GM19025 (cell line): ENCODE data around the gene FNDC5.
"Not testable (repeated sequence)": the region's sequence is repeated elsewhere in the genome, so short reads cannot be mapped to it uniquely, and the experiment has no call there.

Experiments used
- ATAC-seq: cut with Tn5 transposase; IDR thresholded peaks from one replicate; pipeline ENCODE4 v1.9.1; 2021; ENCODE audit warnings: mild to moderate bottlenecking, low read depth, moderate library complexity; ENCODE audit not compliant: unreplicated experiment

FNDC5 gene

DNA sequence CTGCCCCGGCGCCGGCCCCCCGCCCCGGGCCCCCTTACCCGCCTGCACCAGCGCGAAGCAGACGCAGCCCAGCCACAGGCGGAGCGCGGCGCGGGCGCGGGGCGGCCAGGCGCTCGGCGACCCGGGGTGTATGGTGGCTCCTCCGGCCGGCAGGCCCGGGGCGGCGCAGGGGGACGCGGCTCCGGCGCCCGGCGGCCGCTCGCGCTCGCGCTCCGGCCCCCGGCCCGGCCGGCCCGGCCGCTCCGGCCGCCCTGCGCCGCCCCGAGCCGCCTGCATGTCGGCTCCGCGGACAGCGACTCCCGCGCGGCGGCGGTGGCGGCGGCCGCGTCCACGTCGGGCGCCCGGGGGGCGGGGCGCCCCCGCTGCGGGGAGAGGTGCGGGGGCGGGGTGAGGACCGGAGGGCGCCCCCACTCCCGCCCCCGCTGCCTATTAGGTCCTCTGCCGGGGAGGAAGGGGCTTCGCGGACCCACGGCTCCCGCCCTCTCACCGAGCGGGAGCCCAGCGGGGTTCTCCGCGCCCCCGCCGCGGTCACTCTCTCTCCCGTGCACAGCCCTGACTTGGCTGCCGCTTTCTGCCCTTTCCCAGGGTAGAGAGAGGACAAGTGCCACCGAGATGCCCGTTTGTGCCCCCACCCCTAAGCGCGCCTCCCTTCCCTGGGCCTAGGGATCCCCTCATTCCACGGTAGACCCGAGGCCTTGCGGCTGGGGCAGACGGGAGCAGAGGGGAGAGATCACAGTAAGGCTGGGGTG is at the start of gene FNDC5:
TSS of gene FNDC5 (minus strand) at position 298 of the 749 bp plus-strand sequence.
- ATAC-seq = no peak

DNA sequence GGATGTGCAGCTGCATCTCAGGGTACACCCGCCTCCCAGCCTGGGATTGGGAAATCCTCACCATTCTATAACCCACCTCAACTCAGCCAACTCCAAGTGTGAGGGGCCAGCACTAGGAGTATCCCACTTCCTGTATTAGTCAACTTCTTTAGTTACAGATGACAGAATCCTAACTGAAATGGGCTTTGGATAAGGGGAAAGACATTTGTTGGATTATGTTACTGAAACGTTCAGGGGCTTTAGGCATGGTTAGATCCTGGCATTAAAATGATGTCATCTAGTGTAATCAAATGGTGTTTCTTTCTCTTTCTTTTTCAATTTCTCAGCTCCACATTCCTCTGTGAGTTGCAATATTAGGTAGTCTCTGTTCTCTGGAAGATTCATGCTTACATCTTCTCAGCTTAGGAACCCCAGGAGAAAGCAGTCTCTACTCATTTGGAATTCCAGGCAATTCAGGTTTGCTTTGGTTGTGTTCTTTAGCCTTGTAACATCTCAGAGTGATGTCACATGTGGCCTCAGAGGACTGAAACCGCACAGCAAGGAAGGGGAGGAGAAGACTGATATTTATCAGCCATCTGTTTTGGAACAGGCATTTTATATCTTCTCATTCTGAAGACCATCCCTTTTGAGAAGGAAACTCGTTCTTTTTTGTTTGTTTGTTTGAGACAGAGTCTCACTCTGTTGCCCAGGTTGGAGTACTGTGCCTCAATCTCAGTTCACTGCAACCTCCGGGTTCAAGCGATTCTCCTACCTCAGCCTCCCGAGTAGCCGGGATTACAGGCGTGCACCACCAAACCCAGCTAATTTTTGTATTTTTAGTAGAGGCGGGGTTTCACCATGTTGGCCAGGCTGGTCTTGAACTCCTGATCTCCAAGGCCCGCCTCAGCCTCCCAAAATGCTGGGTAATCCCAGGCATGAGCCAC is 49.4 kb upstream of the FNDC5 start:
- no peak for ATAC-seq

DNA sequence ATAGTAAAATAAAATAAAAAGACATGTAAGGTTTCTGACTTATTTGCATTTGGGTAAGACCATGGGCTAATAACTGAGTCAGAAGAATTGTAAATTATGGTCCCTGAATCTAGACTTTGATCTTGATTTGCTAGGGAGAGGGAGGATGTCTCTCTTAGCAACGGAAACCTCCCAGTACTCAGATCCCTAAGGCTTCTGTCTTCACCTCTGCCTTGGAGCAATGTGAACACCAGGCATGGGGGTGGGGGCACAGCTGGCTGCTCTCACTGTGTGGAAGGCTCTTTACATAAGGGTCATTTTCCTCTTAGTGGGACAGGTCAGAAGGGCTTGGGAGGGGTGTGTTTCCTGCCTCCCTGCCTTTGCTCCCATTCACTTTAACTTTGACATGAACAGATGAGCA is 47.5 kb upstream of the FNDC5 start:
- ATAC-seq = no peak

DNA sequence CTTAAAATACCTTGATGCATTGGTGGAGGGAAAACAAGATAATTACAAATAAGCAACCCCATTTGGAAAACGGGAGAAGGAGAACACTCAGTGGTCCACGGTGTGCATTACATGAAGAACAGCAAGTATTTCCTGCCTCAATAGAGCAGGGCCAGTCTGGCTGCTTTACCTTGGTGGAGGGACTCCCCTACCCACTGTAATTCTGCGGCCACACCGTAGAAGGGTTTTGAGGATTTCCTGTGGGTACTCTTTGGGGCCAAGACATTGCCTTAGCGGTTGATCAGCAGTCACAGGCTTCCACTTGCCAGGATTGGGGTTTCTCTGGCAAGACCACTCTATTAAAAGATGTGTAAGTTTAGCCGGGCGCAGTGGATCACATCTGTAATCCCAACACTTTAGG is 46.8 kb upstream of the FNDC5 start:
- no peak for ATAC-seq

DNA sequence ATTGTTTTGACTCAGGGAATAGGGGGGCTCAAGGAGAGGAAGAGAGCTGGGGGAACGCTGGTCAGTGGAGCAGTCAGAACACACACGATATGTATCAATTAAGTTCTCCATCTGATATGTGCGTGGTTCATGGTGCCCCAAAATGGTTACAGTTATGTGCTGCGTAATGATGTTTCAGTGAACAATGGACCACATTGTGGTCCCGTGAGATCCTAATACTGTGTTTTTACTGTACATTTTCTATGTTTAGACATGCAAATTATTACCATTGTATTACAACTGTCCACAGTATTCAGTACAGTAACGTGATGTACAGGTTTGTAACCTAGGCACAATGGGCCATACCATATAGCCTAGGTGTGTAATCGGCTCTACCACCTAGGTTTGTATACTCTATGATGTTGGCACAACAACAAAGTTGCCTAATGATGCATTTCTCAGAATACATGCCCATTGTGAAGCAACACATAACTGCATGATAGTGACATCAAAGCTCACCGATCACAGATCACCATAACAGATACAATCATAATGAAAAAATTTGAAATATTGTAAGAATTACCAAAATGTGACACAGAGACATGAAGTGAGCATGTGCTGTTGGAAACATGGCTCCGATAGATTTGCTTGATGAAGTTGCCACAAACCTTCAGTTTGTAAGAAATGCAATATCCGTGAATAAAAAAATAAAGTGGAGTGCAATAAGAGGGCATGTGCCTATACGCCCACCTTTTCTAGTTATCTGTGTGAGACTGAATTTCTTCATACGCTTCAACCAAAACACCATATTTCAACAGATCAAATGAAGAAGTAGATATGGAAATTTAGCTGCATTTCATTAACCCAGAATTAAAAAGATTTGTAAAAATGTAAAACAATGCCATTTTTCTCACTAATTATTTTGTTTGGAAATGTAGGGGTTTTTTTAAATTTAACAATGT is 45.3 kb upstream of the FNDC5 start:
- no peak for ATAC-seq

DNA sequence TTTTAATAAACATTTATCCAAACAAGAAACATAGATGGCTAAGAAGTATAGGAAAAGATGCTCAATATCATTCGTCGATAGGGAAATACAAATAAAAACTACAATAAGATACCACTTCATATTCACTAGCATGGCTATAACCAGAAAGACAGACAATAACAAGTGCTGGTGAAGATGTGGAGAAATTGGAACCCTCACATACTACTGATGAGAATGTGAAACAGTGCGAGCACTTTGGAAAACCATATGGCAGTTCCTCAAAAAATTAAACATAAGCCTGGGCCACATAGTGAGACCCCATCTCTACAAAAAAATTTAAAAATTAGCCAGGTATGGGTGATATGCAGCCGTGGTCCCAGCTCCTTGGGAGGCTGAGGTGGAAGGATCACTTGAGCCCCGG is 39.6 kb upstream of the FNDC5 start:
- no peak for ATAC-seq

DNA sequence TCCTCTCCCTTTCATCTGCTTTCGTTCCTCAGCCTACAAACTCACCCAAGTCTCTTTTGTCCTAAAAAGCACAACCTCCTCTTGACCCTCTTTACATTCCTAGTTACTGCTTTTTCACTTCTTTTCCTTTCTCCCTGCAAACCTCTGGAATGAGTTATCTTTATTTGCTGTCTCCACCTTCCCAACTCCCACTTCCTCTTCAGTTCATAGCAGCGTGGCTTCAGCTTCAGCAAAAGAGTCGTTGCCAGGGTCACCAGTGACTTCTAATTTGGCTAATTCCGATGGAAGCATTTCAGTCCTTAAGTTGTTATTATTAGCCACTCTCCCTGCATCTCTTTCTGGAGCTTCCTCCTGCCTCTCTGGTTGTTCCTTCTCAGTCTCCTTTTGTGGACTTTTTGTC is 36.7 kb upstream of the FNDC5 start:
- ATAC-seq = no peak

DNA sequence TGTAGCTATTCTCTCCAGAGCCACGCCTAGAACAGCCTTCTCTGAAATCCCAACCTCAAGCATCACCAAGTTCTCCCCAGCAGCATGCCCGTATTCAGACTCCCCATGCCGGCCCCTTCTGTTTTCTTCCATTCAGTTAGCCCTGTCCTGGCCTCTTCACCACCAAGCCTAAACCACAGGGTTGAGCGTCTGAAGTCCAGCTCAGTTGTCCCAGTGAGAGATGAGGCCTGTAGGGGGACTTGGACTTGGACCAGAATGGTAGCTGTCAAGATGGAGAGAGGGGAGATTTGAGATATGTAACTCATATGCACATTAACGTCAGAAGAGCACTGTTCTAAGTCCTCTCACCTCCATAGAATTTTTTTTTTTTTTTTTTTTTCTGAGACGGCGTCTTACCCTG is 35.9 kb upstream of the FNDC5 start:
- no peak for ATAC-seq

DNA sequence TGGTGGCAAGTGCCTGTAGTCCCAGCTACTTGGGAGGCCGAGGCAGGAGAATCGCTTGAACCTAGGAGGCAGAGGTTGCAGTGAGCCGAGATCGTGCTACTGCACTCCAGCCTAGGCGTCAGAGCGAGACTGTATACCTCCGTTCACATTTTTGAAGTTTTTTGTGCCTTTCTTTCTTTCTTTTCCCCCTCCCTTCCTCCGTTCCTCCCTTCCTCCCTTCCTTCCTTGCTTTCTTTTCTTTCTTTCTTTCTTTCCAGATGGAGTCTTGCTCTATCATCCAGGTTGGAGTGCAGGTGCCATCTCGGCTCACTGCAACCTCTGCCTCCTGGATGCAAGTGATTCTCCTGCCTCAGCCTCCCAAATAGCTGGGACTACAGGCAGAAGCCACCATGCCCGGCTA is 34.9 kb upstream of the FNDC5 start:
- ATAC-seq = not testable (repeated sequence)

DNA sequence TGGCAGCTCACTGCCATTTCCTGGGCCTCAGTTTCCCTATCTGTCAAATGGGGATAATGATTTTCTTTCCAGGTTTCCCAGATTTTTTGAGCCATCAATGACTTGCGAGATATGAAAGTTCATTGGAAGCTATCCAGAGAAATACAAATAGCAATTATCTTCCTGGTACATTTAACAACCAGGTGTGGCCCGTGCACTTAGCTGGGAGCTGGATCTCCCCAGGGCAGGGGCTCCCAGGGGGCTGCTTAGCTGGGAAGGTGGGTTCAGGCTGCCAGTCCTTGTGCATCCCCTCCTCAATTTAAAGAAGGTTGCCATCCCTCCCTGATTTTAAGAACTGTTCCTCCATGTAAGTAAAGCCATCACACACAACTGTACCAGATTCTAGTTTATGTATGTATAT is 34.1 kb upstream of the FNDC5 start:
- ATAC-seq = no peak

DNA sequence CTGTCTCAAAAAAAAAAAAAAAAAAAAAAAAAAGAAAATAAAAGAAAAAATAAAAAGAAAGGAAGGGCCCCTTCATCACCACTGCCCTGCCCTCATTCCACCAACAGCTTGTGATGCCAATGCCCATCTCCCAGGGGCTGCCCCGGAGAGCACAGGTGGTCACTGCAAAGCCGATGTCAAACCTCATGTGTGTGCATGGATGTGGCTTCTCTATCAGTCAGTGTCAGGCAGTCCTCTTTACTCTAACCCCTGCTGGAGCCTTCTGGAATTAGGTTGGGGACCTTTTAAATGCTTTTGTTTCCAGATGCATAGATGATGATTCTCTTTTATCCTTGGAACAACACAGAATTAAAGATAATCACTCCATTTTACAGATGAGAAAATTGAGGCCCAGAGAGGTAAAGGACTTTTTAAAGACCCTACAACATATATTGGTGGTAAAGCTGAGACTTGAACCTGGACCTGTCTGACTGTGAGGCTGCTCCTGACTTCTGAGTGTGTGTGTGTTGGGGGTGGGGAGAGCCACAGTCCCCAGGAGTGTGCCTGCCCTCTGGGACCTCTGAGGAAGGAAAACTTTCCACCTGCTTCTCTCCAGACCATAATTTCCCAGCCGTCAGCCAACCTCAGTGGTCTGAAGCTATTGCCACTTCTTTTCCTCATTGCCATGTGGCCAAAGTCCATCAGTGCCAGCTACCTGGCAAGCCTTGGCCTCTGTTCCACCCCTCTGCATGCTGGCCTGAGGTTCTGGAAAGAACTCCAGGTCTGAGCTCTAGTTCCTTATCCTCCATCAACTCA is 33.5 kb upstream of the FNDC5 start:
- ATAC-seq = no peak

DNA sequence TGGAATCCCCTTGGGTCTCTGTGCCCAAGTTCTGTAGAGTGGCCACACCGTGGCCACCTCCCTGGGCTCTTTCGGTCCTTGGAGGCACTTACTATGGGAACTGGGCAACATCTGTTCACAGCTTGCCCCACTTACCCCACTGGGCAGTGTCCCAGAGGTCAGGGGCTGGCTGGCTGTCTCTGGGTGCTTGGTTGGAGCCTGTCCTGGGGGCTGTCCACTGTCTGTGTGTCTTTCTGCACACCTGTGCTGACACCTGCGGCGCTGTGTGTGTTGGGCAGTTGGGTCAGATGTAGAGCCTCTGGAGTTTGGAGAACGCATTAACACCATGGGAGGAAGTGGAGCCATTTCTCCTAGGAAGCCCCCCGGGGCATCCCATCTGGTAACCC is 31.8 kb upstream of the FNDC5 start:
- ATAC-seq = no peak

DNA sequence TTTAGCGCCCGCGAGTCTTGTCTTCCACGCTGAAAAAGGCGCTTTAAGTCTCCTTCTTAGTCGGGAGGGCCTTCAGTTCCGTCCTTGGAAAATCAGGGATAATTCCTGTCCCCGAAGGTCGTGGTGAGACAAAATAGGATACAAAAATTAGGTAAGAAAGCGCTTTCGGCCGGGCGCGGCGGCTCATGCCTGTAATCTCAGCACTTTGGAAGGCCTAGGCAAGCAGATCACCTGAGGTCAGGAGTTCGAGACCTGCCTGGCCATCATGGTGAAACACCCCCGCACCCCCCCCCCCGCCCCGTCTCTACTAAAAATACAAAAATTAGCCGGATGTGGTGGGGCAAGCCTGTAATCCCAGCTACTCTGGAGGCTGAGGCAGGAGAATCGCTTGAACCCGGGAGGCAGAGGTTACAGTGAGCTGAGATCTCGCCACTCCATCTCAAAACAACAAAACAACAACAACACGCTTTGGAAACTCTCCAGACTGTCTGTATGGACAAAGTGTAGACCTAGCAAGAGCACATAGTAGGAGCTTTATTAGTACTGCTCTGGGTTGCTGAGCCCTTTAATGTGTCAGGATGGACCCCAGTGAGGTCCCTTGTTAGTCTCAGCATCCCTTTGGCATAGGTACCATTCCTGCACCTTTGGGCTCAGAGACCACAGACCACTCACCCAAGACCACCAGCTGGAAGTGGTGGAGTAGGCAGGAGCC is 31.3 kb upstream of the FNDC5 start:
- ATAC-seq = no peak

DNA sequence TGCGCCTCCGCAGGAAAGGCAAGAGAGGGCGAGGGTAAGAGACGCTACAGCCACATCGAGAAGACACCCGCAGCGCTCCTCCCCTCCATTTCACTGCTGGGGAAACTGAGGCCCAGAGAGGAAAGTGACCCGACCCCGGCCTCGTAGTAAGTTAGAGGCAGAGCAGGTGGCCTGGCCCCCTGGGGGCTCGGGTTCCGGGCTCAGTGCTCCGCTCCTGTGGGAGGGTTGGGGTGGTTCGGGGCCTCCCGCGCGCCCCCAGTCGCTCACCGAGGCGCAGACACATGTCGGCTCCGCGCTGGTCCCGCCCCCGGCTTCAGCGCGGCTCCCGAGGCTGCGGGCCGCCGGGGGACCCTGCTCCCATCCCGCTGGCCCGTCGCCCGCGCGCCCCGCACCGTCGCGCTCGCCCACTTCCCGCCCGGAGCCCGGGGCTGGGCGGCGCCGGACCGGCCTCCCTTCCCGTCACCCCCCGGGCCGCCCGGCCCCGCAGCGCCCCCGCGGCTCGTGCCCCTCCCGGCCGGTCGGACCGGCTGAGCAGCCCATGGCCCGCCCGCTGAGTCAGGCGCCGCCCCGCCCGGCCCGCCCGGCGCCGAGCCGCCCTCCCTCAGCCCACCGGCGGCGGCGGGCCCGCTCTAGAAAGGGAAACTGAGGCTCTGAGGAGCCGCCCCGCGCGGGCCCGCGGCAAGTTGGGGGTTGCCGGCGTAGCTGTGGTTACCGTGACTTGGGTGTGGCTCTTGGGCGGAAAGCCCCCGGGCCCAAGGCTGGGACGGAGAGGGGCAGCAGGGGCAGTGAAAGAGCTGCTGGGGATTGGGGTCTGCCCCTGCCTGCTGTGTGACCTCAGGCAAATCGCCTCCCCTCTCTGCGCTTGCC is 30.5 kb upstream of the FNDC5 start, which contains the start of gene TMEM54:
TSS of gene TMEM54 (minus strand) at position 434 of the 867 bp plus-strand sequence. CDS start at position 283, 151 bp downstream.
- ATAC-seq = no peak

DNA sequence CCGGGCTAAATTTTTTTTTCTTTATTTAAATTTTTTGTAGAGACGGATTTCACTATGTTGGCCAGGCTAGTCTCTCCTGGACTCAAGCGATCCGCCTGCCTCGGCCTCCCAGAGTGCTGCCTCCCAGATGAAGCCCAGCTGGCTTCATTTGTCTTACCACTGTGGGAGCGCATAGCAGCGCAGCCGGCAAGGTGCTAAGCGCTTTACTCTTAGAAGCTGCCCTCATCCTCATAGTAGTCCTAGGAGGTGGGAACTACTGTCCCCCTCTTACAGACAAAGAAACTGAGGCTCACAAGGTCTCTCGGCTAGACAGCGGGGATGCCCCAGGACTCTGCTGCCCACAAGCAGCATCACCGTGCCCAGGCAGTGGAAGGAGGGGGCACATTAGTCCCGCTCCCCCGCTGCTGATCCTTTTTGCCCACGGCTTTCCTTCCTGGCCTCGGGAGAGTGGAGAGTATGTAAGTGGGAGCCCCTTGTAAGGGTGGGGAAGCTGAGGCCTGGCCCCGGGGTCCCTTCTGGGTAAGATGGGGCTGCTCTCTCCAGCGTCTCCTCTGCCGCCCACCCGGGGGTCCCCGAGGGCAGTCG is 29.8 kb upstream of the FNDC5 start:
- ATAC-seq = no peak

DNA sequence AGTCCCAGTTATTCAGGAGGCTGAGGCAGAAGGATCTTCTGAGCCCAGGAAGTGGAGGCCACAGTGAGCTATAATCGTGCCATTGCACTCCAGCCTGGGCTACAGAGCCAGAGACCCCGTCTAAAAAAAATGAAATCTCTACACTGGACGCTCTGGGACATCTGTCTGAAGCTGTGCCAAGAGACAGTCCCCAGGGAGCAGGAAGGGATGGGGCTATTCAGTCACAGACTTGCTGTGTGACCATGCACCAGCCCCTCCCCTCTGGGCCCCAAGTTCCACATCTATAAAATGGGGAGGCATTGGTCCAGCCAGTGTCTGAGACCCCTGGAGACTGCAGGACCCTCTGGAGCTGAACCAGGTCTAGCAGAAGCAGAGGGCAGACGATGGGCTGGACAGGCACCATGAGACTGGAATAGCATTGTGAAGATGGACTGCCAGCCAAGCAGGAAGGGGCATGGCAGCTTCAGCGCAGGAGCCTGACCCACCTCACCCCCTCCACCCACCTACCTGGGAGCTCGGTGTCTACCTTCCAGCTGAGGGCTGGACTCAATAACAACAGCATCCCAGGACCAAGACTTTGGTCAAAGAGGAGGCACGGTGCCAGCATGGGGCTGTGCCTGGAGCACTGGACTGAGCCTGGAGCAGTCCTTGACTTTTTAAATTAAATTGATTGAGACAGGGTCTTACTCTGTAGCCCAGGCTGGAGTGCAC is 29.0 kb upstream of the FNDC5 start:
- ATAC-seq = no peak

DNA sequence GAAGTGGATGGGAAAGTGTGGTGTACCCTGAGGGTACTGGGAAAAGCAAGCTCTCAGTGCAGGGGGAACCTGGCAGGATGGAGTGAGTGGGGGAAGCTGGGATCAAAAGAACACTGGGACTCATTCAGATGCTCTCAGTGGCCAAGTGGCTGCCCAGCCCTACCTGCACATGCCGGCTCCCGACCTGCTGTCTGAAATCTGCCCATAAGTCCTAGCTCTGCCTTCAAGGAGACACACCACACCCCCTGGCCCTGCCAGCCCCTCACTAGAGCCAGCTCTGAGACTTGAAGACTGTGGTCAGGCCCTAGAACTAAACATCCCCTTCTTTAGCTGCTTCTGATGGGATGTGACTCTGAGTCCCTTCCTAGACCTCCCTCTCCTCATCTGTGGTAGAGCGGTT is 28.2 kb upstream of the FNDC5 start:
- no peak for ATAC-seq
